ENCODE results near the gene PPME1. TPM values are rescaled to one million over a fixed set of nuclear protein-coding genes. Genes with fewer than 3 reads are reported as not detected.
"Not testable (repeated sequence)": the region's sequence is repeated elsewhere in the genome, so short reads cannot be mapped to it uniquely, and the experiment has no call there.

PPME1 gene
- 10 to 100 TPM; 17.1 to 71.0 (median 29.7) TPM for total RNA-seq

- Histone ChIP-seq H3K9me3 (no peaks in the 10 kb centered on the region), H3K27ac (peak within 1 kb of the TSS; percentile 74 to 83 (median 76)), H3K4me1 (peaks cover 0 to 22% (median 4%) of the 10 kb centered on the region in 4 donors), H3K4me3 (peak within 1 kb of the TSS; percentile 52 to 77 (median 70)), H3K36me3 (peaks cover 0 to 20% (median 0%) of the 10 kb centered on the region in 3 donors), H3K27me3 (no peaks in the 10 kb centered on the region)
- DNase-seq: peak; percentile 97 to 99 (median 97)
- peak; percentile 60 to 82 for TF ChIP-seq POLR2A (IDR thresholded peaks at IDR 0.05)
- peak in 5 of 6 experiments; percentile 0 to 32 (median 21) for TF ChIP-seq CTCF (IDR thresholded peaks at IDR 0.05)
These were observed at the start of gene PPME1, which contains the start of gene C2CD3 for GRCh38 chr11:74170694-74171629. Gene PPME1 (plus strand): TSS chr11:74171289. CDS start chr11:74171422, 133 bp downstream. Gene C2CD3 (minus strand): TSS chr11:74171002. CDS start chr11:74170792, 210 bp downstream.

GRCh38 chr11:74121804-74122203 lies 49.3 kb upstream of the PPME1 start:
- H3K4me1 ChIP-seq: no peaks in the 10 kb centered on the region
- no peaks in the 10 kb centered on the region for H3K27me3 ChIP-seq
- no peak overlapping the region for H3K27ac ChIP-seq
- peaks cover 0 to 20% (median 0%) of the 10 kb centered on the region in 3 donors for H3K36me3 ChIP-seq
- no peak for DNase-seq
- H3K4me3 ChIP-seq: no peak overlapping the region
- no peaks in the 10 kb centered on the region for H3K9me3 ChIP-seq
- TF ChIP-seq CTCF (IDR thresholded peaks at IDR 0.05): no peak
- TF ChIP-seq POLR2A (IDR thresholded peaks at IDR 0.05): no peak

GRCh38 chr11:74123008-74123448 lies 48.1 kb upstream of the PPME1 start:
- Histone ChIP-seq H3K36me3 (peaks cover 0 to 12% (median 0%) of the 10 kb centered on the region in 3 donors), H3K27me3 (no peaks in the 10 kb centered on the region), H3K9me3 (no peaks in the 10 kb centered on the region), H3K27ac (no peak overlapping the region), H3K4me1 (no peaks in the 10 kb centered on the region), H3K4me3 (no peak overlapping the region)
- no peak for DNase-seq
- no peak for TF ChIP-seq CTCF (IDR thresholded peaks at IDR 0.05)
- no peak for TF ChIP-seq POLR2A (IDR thresholded peaks at IDR 0.05)

GRCh38 chr11:74129121-74129520 lies 42.0 kb upstream of the PPME1 start:
- not testable (repeated sequence) for DNase-seq, H3K9me3 ChIP-seq, H3K27ac ChIP-seq, H3K27me3 ChIP-seq, H3K4me3 ChIP-seq, H3K4me1 ChIP-seq
- H3K36me3 ChIP-seq: peaks cover 0 to 20% (median 0%) of the 10 kb centered on the region in 3 donors

- no peak for DNase-seq
- H3K27ac ChIP-seq: no peak overlapping the region
- peaks cover 0 to 35% (median 0%) of the 10 kb centered on the region in 3 donors for H3K36me3 ChIP-seq
- H3K27me3 ChIP-seq: no peaks in the 10 kb centered on the region
- H3K4me3 ChIP-seq: no peak overlapping the region
- TF ChIP-seq POLR2A (IDR thresholded peaks at IDR 0.05) (no peak), CTCF (IDR thresholded peaks at IDR 0.05) (no peak)
- no peaks in the 10 kb centered on the region for H3K4me1 ChIP-seq
- H3K9me3 ChIP-seq: no peaks in the 10 kb centered on the region
These were observed 38.3 kb upstream of the PPME1 start for GRCh38 chr11:74132833-74133232.

GRCh38 chr11:74133436-74133835 lies 37.7 kb upstream of the PPME1 start:
- no peaks in the 10 kb centered on the region for H3K4me1 ChIP-seq
- no peak overlapping the region for H3K27ac ChIP-seq
- H3K4me3 ChIP-seq: no peak overlapping the region
- no peaks in the 10 kb centered on the region for H3K27me3 ChIP-seq
- peaks cover 0 to 38% (median 0%) of the 10 kb centered on the region in 3 donors for H3K36me3 ChIP-seq
- TF ChIP-seq POLR2A (IDR thresholded peaks at IDR 0.05) (no peak), CTCF (IDR thresholded peaks at IDR 0.05) (no peak)
- H3K9me3 ChIP-seq: no peaks in the 10 kb centered on the region
- DNase-seq: no peak

Data from Peyer's patch (tissue), 4 donors.